Fibroblast of mammary gland (primary cell): Measurements from ENCODE around the gene OR4K14.
"Not testable (repeated sequence)": the region's sequence is repeated elsewhere in the genome, so short reads cannot be mapped to it uniquely, and the experiment has no call there.

Source experiments
- DNase-seq: peaks from one replicate; pipeline ENCODE4 v3.0.0-alpha.2; 2010; ENCODE audit warnings: low read depth
- H3K4me3 ChIP-seq: 2 replicates; pipeline ENCODE4 v1.5.1; 2011; ENCODE audit warnings: low read depth, mild to moderate bottlenecking, low read length, moderate library complexity; ENCODE audit not compliant: control insufficient read depth
- TF ChIP-seq, protein P1 (sequence below): conservative IDR thresholded peaks from 2 replicates; pipeline ENCODE4 v1.5.1; 2011; ENCODE audit warnings: low read depth, low read length, inconsistent platforms; ENCODE audit not compliant: control insufficient read depth, insufficient read depth

The OR4K14 gene

DNA sequence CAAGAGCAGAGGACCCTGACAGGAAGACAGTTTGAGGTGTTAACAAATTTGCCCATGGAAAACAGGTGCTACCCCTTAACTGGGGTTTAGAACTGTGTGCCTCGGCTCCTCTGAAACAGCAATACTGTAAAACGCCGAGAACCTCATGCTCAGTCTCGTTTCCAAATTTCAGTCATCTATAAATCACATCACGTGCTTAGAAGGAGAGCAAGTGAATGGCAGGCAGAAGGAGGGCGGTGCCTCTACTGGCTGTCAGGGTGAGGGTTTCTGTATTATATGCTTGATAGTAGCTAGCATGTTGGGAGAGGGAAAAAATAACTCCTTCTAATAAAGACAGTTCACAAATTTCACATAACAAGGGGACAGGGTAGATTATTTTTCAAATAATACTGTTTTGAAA lies 12.0 kb upstream of the OR4K14 start:
- no peak overlapping the region for H3K4me3 ChIP-seq
- TF ChIP-seq, protein P1, sequence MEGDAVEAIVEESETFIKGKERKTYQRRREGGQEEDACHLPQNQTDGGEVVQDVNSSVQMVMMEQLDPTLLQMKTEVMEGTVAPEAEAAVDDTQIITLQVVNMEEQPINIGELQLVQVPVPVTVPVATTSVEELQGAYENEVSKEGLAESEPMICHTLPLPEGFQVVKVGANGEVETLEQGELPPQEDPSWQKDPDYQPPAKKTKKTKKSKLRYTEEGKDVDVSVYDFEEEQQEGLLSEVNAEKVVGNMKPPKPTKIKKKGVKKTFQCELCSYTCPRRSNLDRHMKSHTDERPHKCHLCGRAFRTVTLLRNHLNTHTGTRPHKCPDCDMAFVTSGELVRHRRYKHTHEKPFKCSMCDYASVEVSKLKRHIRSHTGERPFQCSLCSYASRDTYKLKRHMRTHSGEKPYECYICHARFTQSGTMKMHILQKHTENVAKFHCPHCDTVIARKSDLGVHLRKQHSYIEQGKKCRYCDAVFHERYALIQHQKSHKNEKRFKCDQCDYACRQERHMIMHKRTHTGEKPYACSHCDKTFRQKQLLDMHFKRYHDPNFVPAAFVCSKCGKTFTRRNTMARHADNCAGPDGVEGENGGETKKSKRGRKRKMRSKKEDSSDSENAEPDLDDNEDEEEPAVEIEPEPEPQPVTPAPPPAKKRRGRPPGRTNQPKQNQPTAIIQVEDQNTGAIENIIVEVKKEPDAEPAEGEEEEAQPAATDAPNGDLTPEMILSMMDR, result no peak
- no peak for DNase-seq

DNA sequence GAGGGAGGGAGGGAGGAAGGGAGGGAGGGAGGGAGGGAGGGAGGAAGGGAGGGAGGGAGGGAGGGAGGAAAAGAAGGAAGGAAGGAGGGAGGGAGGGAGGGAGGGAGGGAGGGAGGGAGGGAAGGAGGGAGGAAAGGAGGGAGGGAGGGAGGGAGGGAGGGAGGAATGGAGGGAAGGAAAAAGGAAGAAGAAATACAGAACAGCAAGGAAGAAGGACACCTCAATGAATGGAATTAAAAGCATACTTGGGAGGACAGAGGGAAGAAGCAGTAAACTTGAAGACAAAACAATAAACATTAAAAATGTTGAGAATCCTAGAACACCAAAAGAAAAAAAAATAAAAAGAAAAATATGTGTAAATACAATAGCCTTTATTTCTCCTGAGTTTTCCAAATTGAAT lies 11.0 kb downstream of the OR4K14 start:
- no peak for DNase-seq
- no peak overlapping the region for H3K4me3 ChIP-seq
- TF ChIP-seq, protein P1, result no peak

DNA sequence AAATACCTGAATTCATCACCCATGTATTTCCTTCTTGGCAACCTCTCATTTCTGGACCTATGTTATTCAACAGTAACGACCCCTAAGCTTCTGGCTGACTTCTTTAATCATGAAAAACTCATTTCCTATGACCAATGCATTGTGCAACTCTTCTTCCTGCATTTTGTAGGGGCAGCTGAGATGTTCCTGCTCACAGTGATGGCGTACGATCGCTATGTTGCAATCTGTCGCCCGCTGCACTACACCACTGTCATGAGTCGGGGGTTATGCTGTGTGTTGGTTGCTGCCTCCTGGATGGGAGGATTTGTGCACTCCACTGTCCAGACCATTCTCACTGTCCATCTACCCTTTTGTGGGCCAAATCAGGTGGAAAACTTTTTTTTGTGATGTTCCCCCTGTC lies 16.8 kb downstream of the OR4K14 start:
- TF ChIP-seq, protein P1, result no peak
- H3K4me3 ChIP-seq, result no peak overlapping the region
- DNase-seq, result no peak

DNA sequence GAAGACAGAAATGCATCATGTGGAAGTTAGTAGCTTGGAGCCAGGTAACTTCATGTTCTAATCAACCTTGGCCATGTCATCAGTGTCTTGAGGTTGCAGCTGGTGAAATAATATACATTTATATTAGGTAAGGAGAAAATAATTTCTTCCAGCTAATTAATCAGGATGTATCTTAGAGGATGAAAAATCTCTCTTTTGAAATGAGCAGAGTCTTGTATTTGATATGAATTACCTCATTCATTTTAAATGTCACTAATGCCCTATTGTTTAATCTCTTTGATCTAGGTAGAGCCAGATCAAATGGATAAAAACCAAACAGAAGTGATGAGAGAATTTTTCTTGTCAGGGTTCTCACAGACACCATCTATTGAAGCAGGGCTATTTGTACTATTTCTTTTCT lies 17.2 kb downstream of the OR4K14 start, which contains the start of gene OR4Q2:
Gene OR4Q2 (plus strand): TSS at position 301 of the 400 bp plus-strand sequence.
- no peak within 1 kb of the TSS for H3K4me3 ChIP-seq
- DNase-seq, result no peak
- TF ChIP-seq, protein P1, result no peak

DNA sequence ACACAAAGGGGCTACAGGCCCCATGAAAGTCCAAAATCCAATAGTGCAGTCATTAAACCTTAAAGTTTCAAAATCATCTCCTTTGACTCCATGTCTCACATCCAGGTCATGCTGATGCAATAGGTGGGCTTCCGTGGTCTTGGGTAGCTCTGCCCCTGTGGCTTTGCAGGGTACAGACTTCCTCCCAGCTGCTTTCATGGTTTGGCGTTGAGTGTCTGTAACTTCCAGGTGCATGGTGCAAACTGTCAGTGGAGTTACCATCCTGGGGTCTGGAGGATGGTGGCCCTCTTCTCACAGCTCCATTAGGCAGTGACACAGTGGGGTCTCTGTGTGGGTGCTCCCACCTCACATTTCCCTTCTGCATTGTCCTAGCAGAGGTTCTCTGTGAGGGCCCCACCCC lies 25.7 kb downstream of the OR4K14 start:
- TF ChIP-seq, protein P1, result no peak
- H3K4me3 ChIP-seq, result no peak overlapping the region
- DNase-seq, result no peak

DNA sequence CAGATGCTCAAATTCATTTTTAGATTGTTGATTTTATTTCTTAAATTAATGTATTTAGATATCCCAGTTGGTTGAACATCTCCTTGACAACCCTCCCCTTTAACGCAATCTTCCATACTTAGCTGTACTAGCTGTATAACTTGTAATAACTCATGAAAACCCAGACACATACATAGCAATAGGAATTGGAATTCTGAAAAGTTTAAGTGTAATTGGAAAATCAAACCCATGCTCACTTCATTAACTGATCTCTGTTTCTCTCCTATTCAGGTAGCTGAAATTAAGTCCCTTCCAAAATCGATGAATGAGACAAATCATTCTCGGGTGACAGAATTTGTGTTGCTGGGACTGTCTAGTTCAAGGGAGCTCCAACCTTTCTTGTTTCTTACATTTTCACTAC lies 43.8 kb downstream of the OR4K14 start, which contains the start of gene OR4K15:
Gene OR4K15 (plus strand): TSS at position 301 of the 400 bp plus-strand sequence. CDS start 0 bp downstream, at position 301.
- no peak within 1 kb of the TSS for H3K4me3 ChIP-seq
- TF ChIP-seq, protein P1, result no peak
- no peak for DNase-seq

DNA sequence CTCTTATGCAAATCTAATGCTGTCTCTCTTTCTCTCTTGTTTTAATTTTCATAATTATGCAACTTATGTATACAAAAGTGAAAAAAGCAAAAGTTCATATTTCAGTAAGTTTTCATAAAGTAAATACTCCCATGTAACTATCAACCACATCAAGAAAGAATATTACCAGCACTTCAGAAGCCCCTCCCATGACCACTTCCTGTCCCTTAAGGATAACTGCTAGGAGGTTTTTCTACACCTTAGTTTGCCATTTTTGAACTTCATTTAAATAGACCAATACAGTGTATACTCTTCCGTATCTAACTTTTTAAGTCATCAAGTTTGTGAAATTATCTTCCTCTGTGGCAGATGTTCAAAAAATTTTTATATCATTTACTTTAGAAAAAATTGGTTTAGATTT lies 44.3 kb downstream of the OR4K14 start:
- TF ChIP-seq, protein P1, result no peak
- no peak for DNase-seq
- H3K4me3 ChIP-seq, result no peak overlapping the region

DNA sequence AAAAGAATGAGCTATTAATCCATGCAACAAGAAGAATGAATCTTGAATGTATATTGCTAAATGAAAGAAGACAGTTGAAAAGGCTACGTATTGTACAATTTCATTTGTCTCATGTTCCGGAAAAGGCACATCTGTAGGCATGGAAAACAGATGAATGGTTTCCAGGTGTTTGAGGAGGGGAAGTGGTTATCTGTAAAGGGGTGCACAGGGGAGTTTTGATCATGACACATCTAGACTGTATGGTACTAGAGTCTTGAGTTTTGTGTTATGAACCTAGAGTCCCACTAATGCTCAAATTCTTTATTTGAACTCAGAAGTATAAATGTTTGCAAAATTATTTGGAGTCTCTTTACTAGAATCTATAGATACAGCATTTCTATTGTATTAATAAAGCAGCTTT lies 49.4 kb downstream of the OR4K14 start:
- not testable (repeated sequence) for DNase-seq, H3K4me3 ChIP-seq
